ENCODE measurements around the gene GNA12.
"Not testable (repeated sequence)": the region's sequence is repeated elsewhere in the genome, so short reads cannot be mapped to it uniquely, and the experiment has no call there.

The GNA12 gene

GRCh38 chr7:2726316-2727018 lies 117.6 kb downstream of the GNA12 start:
- no peak overlapping the region for H3K4me3 ChIP-seq (ENCODE audit: low read length)
- DNase-seq (ENCODE audit: low read depth, low spot score), result no peak

- no peak for DNase-seq (ENCODE audit: low read depth, low spot score)
- H3K4me3 ChIP-seq (ENCODE audit: low read length), result no peak overlapping the region
Measured at GRCh38 chr7:2725178-2726105, 118.7 kb downstream of the GNA12 start.

GRCh38 chr7:2724453-2725177 lies 119.5 kb downstream of the GNA12 start:
- H3K4me3 ChIP-seq (ENCODE audit: low read length), result no peak overlapping the region
- DNase-seq (ENCODE audit: low read depth, low spot score), result no peak

- H3K4me3 ChIP-seq (ENCODE audit: low read length); DNase-seq (ENCODE audit: low read depth, low spot score): not testable (repeated sequence)
Measured at GRCh38 chr7:2724036-2724435, 120.1 kb downstream of the GNA12 start.

GRCh38 chr7:2723138-2723850 lies 120.8 kb downstream of the GNA12 start:
- DNase-seq (ENCODE audit: low read depth, low spot score), result no peak
- no peak overlapping the region for H3K4me3 ChIP-seq (ENCODE audit: low read length)

GRCh38 chr7:2722591-2722990 lies 121.5 kb downstream of the GNA12 start:
- DNase-seq (ENCODE audit: low read depth, low spot score), result no peak
- H3K4me3 ChIP-seq (ENCODE audit: low read length), result no peak overlapping the region

- no peak overlapping the region for H3K4me3 ChIP-seq (ENCODE audit: low read length)
- DNase-seq (ENCODE audit: low read depth, low spot score), result no peak
Measured at GRCh38 chr7:2721842-2722241, 122.3 kb downstream of the GNA12 start.

- no peak for DNase-seq (ENCODE audit: low read depth, low spot score)
Measured at GRCh38 chr7:2720024-2720423, 124.1 kb downstream of the GNA12 start.

GRCh38 chr7:2719007-2719406 lies 125.1 kb downstream of the GNA12 start:
- peak; percentile 63 for DNase-seq (ENCODE audit: low read depth, low spot score)
- no peak overlapping the region for H3K4me3 ChIP-seq (ENCODE audit: low read length)

More at GRCh38 chr7:2720024-2720423, 124.1 kb downstream of the GNA12 start:
- H3K4me3 ChIP-seq (ENCODE audit: low read length), result no peak overlapping the region

GRCh38 chr7:2718296-2718965 lies 125.7 kb downstream of the GNA12 start:
- no peak for DNase-seq (ENCODE audit: low read depth, low spot score)
- no peak overlapping the region for H3K4me3 ChIP-seq (ENCODE audit: low read length)

- no peak for DNase-seq (ENCODE audit: low read depth, low spot score)
Measured at GRCh38 chr7:2717293-2718261, 126.5 kb downstream of the GNA12 start.

GRCh38 chr7:2716906-2717292 lies 127.2 kb downstream of the GNA12 start:
- no peak overlapping the region for H3K4me3 ChIP-seq (ENCODE audit: low read length)
- DNase-seq (ENCODE audit: low read depth, low spot score), result no peak

More at GRCh38 chr7:2717293-2718261, 126.5 kb downstream of the GNA12 start:
- no peak overlapping the region for H3K4me3 ChIP-seq (ENCODE audit: low read length)

- no peak overlapping the region for H3K4me3 ChIP-seq (ENCODE audit: low read length)
- no peak for DNase-seq (ENCODE audit: low read depth, low spot score)
Measured at GRCh38 chr7:2716488-2716887, 127.6 kb downstream of the GNA12 start.

- no peak overlapping the region for H3K4me3 ChIP-seq (ENCODE audit: low read length)
- peak; percentile 96 for DNase-seq (ENCODE audit: low read depth, low spot score)
Measured at GRCh38 chr7:2715341-2716231, 128.5 kb downstream of the GNA12 start.

- DNase-seq (ENCODE audit: low read depth, low spot score), result no peak
- H3K4me3 ChIP-seq (ENCODE audit: low read length), result no peak overlapping the region
Measured at GRCh38 chr7:2714636-2715035, 129.5 kb downstream of the GNA12 start.

- no peak overlapping the region for H3K4me3 ChIP-seq (ENCODE audit: low read length)
- no peak for DNase-seq (ENCODE audit: low read depth, low spot score)
Measured at GRCh38 chr7:2713978-2714377, 130.1 kb downstream of the GNA12 start.

GRCh38 chr7:2713370-2713769 lies 130.7 kb downstream of the GNA12 start:
- H3K4me3 ChIP-seq (ENCODE audit: low read length), result no peak overlapping the region
- DNase-seq (ENCODE audit: low read depth, low spot score), result no peak

All from Jurkat, Clone E6-1 (cell line).